A549 (cell line): ENCODE results near the gene RBFOX1.

Experiments used
- CHD2 ChIP-seq: fragments of 150-350 bp; IDR thresholded peaks from 2 replicates; pipeline ENCODE4 v1.6.1; 2014; ENCODE audit warnings: low read length; ENCODE audit not compliant: partially characterized antibody
- CTCF ChIP-seq: fragments of >200 bp; sonication (Bioruptor Twin); formaldehyde crosslinking; IDR thresholded peaks from 3 replicates; pipeline ENCODE4 v1.5.1; 2016
- EP300 ChIP-seq, 2 experiments: fragments of >200 bp; sonication (Bioruptor Twin); formaldehyde crosslinking; IDR thresholded peaks; 2 replicates in 1 of 2; 3 replicates in 1 of 2; pipeline ENCODE4 v1.6.1; 2016 to 2017
- ESRRA ChIP-seq: fragments of 150-350 bp; IDR thresholded peaks from 2 replicates; pipeline ENCODE4 v1.6.1; 2014; ENCODE audit warnings: mild to moderate bottlenecking, low read length, borderline replicate concordance
- GATA3 ChIP-seq: IDR thresholded peaks from 2 replicates; pipeline ENCODE4 v1.6.1; 2012; ENCODE audit warnings: borderline replicate concordance
- JUNB ChIP-seq: fragments of >200 bp; sonication (Bioruptor Twin); formaldehyde crosslinking; IDR thresholded peaks from 2 replicates; pipeline ENCODE4 v1.6.1; 2016
- MAX ChIP-seq: IDR thresholded peaks from 2 replicates; pipeline ENCODE4 v1.6.1; 2012
- POLR2A ChIP-seq: IDR thresholded peaks from 2 replicates; pipeline ENCODE4 v1.6.1; 2012; ENCODE audit warnings: mild to moderate bottlenecking, low read length
- RCOR1 ChIP-seq: fragments of 150-350 bp; IDR thresholded peaks from 2 replicates; pipeline ENCODE4 v1.6.1; 2014; ENCODE audit warnings: antibody characterized with exemption, low read length, low read depth
- REST ChIP-seq: fragments of 200-600 bp; sonication (generic); IDR thresholded peaks from 2 replicates; pipeline ENCODE4 v1.6.1; 2016; ENCODE audit warnings: antibody characterized with exemption, mild to moderate bottlenecking, moderate library complexity
- RFX5 ChIP-seq: fragments of 450-650 bp; IDR thresholded peaks from 2 replicates; pipeline ENCODE4 v1.7.1; 2014; ENCODE audit warnings: antibody characterized with exemption, mild to moderate bottlenecking, moderate library complexity
- SMC3 ChIP-seq: fragments of >200 bp; sonication (Bioruptor Twin); formaldehyde crosslinking; IDR thresholded peaks from 3 replicates; pipeline ENCODE4 v1.6.1; 2018; ENCODE audit warnings: inconsistent platforms
- ZNF302 ChIP-seq: fragments of 250-450 bp; sonication (Bioruptor Pico); IDR thresholded peaks from 2 replicates; pipeline ENCODE4 v1.9.0; 2021; ENCODE audit warnings: inconsistent platforms, mild to moderate bottlenecking, moderate library complexity

GRCh38 chr16:7705885-7706284, 373.2 kb downstream of the RBFOX1 start:
- TF ChIP-seq ZNF302 (CRISPR knock-in tag) (no peak), CTCF (no peak), GATA3 (no peak), EP300 (IDR thresholded peaks at IDR 0.05) (no peak), POLR2A (no peak), JUNB (no peak), MAX (no peak), REST (no peak), RCOR1 (no peak), SMC3 (no peak), ESRRA (no peak), RFX5 (no peak), CHD2 (no peak)
